Measurements from ENCODE around the gene OLFML3.

- TF ChIP-seq CTCF (IDR thresholded peaks at IDR 0.05; ENCODE audit: low read depth, low read length) (no peak), EZH2phosphoT487 (IDR thresholded peaks at IDR 0.05; ENCODE audit: low read depth) (no peak)
Measured at GRCh38 chr1:113982949-113983348, 3.7 kb downstream of the OLFML3 start.

All from OCI-LY3 (cell line).